H54 (cell line): ENCODE measurements around the gene CPAMD8.
A peak's percentile ranks its signal among the peaks of the same experiment; 100 is the strongest.

ENCODE experiments used
- DNase-seq: peaks from one replicate; pipeline ENCODE4 v3.0.0; 2011; ENCODE audit warnings: low spot score, mixed read lengths; ENCODE audit not compliant: insufficient read length
- FAIRE-seq: peaks from 3 replicates; lab custom pipeline; 2011; peaks lifted over from hg19 to GRCh38; lab: Jason Lieb, UNC
- POLR2A ChIP-seq: IDR thresholded peaks from 2 replicates; pipeline ENCODE4 v1.6.1; 2011; ENCODE audit warnings: low read depth, mild to moderate bottlenecking, low read length

CPAMD8 gene

GRCh38 chr19:16851031-16851712 is 175.4 kb downstream of the CPAMD8 start:
- FAIRE-seq (peak; percentile 36), DNase-seq (peak; percentile 71)
- TF ChIP-seq POLR2A, result no peak

GRCh38 chr19:16850133-16850532 is 176.5 kb downstream of the CPAMD8 start:
- DNase-seq (no peak), FAIRE-seq (no peak)
- no peak for TF ChIP-seq POLR2A

- FAIRE-seq (no peak), DNase-seq (no peak)
- no peak for TF ChIP-seq POLR2A
These were observed 177.4 kb downstream of the CPAMD8 start for GRCh38 chr19:16849168-16849567.

- DNase-seq (no peak), FAIRE-seq (no peak)
- TF ChIP-seq POLR2A, result no peak
These were observed 179.2 kb downstream of the CPAMD8 start for GRCh38 chr19:16847430-16847829.

GRCh38 chr19:16846901-16847300 is 179.7 kb downstream of the CPAMD8 start:
- no peak for TF ChIP-seq POLR2A
- FAIRE-seq (no peak), DNase-seq (no peak)
